ENCODE results near the gene TTLL3.
A peak's percentile ranks its signal among the peaks of the same experiment; 100 is the strongest.

TTLL3 gene

GRCh38 chr3:9778143-9779074 is 31.7 kb upstream of the TTLL3 start:
- TF ChIP-seq CTCF (IDR thresholded peaks at IDR 0.05) = no peak
- no peak for DNase-seq (ENCODE audit: low spot score)
- H3K4me3 ChIP-seq = no peak overlapping the region
- peak overlapping the region in 1 of 2 donors; percentile 47 for H3K27ac ChIP-seq

- Histone ChIP-seq H3K4me3 (no peak overlapping the region), H3K27ac (peak overlapping the region in 1 of 2 donors; percentile 47)
- no peak for DNase-seq (ENCODE audit: low spot score)
- TF ChIP-seq CTCF (IDR thresholded peaks at IDR 0.05) = no peak
Observed at GRCh38 chr3:9779075-9779593, 30.9 kb upstream of the TTLL3 start.

GRCh38 chr3:9779721-9780457 is 30.2 kb upstream of the TTLL3 start:
- no peak overlapping the region for H3K4me3 ChIP-seq
- DNase-seq (ENCODE audit: low spot score) = no peak
- peak overlapping the region in 1 of 2 donors; percentile 40 for H3K27ac ChIP-seq

GRCh38 chr3:9780458-9780812 is 29.6 kb upstream of the TTLL3 start:
- Histone ChIP-seq H3K4me3 (no peak overlapping the region), H3K27ac (peak overlapping the region in 1 of 2 donors; percentile 40)
- no peak for DNase-seq (ENCODE audit: low spot score)
- TF ChIP-seq CTCF (IDR thresholded peaks at IDR 0.05) = no peak

More at GRCh38 chr3:9779721-9780457, 30.2 kb upstream of the TTLL3 start:
- TF ChIP-seq CTCF (IDR thresholded peaks at IDR 0.05) = no peak

GRCh38 chr3:9780910-9781309 is 29.2 kb upstream of the TTLL3 start:
- Histone ChIP-seq H3K27ac (no peak overlapping the region), H3K4me3 (no peak overlapping the region)
- no peak for DNase-seq (ENCODE audit: low spot score)
- TF ChIP-seq CTCF (IDR thresholded peaks at IDR 0.05) = no peak

GRCh38 chr3:9781551-9781950 is 28.5 kb upstream of the TTLL3 start:
- DNase-seq (ENCODE audit: low spot score) = no peak
- no peak overlapping the region for H3K27ac ChIP-seq
- H3K4me3 ChIP-seq = no peak overlapping the region
- TF ChIP-seq CTCF (IDR thresholded peaks at IDR 0.05) = no peak

Data from coronary artery (tissue), 2 donors.